T-helper 2 cell (primary cell): Measurements from ENCODE around the gene PRKG1.
"Not testable (repeated sequence)": the region's sequence is repeated elsewhere in the genome, so short reads cannot be mapped to it uniquely, and the experiment has no call there.

Experiments used
- DNase-seq, 5 experiments: peaks; one replicate each; pipeline versions ENCODE4 v3.0.0 to v3.0.0-alpha.2; 2012 to 2022

PRKG1 gene

GRCh38 chr10:51669041-51669440 lies 594.8 kb downstream of the PRKG1 start:
- DNase-seq = no peak

GRCh38 chr10:51672039-51672535 lies 597.8 kb downstream of the PRKG1 start:
- no peak for DNase-seq

- DNase-seq = no peak
Measured at GRCh38 chr10:51675088-51675487, 600.8 kb downstream of the PRKG1 start.

GRCh38 chr10:51679841-51680240 lies 605.6 kb downstream of the PRKG1 start:
- DNase-seq = no peak

GRCh38 chr10:51683031-51683691 lies 608.9 kb downstream of the PRKG1 start:
- DNase-seq = peak in 1 of 5 experiments; percentile 30

GRCh38 chr10:51685768-51686167 lies 611.5 kb downstream of the PRKG1 start:
- no peak for DNase-seq

- DNase-seq = no peak
Measured at GRCh38 chr10:51687296-51687695, 613.0 kb downstream of the PRKG1 start.

GRCh38 chr10:51688826-51689225 lies 614.5 kb downstream of the PRKG1 start:
- DNase-seq = not testable (repeated sequence)

GRCh38 chr10:51689536-51689935 lies 615.2 kb downstream of the PRKG1 start:
- DNase-seq = no peak

- DNase-seq = no peak
Measured at GRCh38 chr10:51691135-51691534, 616.8 kb downstream of the PRKG1 start.

GRCh38 chr10:51694086-51694768 lies 619.9 kb downstream of the PRKG1 start:
- no peak for DNase-seq

- no peak for DNase-seq
Measured at GRCh38 chr10:51696251-51696650, 622.0 kb downstream of the PRKG1 start.

GRCh38 chr10:51698473-51699063 lies 624.3 kb downstream of the PRKG1 start:
- DNase-seq = no peak

GRCh38 chr10:51699145-51699474 lies 624.8 kb downstream of the PRKG1 start:
- DNase-seq = no peak

- DNase-seq = peak; percentile 71 to 97 (median 85)
Measured at GRCh38 chr10:51699475-51700227, 625.4 kb downstream of the PRKG1 start, which contains the start of gene CSTF2T. TSS of gene CSTF2T (minus strand) at chr10:51699595. CDS start at chr10:51699549, 46 bp downstream.

GRCh38 chr10:51700228-51700817 lies 626.0 kb downstream of the PRKG1 start:
- DNase-seq = peak in 1 of 5 experiments; percentile 35

GRCh38 chr10:51705774-51706173 lies 631.5 kb downstream of the PRKG1 start:
- DNase-seq = peak in 1 of 5 experiments; percentile 32

GRCh38 chr10:51706225-51706624 lies 631.9 kb downstream of the PRKG1 start:
- DNase-seq = no peak

- DNase-seq = peak in 1 of 5 experiments; percentile 72
Measured at GRCh38 chr10:51707392-51707791, 633.1 kb downstream of the PRKG1 start.

- DNase-seq = peak in 1 of 5 experiments; percentile 78
Measured at GRCh38 chr10:51707821-51708424, 633.6 kb downstream of the PRKG1 start.

- peak in 1 of 5 experiments; percentile 21 for DNase-seq
Measured at GRCh38 chr10:51708609-51709008, 634.3 kb downstream of the PRKG1 start.

GRCh38 chr10:51709324-51709972 lies 635.2 kb downstream of the PRKG1 start:
- no peak for DNase-seq
